ENCODE results near the gene HOMEZ.
"Not testable (repeated sequence)": the region's sequence is repeated elsewhere in the genome, so short reads cannot be mapped to it uniquely, and the experiment has no call there.

HOMEZ gene

GRCh38 chr14:23248601-23249000 lies 37.3 kb downstream of the HOMEZ start:
- no peak for DNase-seq
- H3K4me1 ChIP-seq (ENCODE audit: insufficient read depth, low read length), result no peaks in the 10 kb centered on the region
- H3K36me3 ChIP-seq (ENCODE audit: insufficient read depth, low read length), result no peaks in the 10 kb centered on the region
- TF ChIP-seq CTCF (IDR thresholded peaks at IDR 0.05; ENCODE audit: borderline replicate concordance, extremely low read depth, low read length, poor library complexity, severe bottlenecking) (no peak), EZH2 (IDR thresholded peaks at IDR 0.05; ENCODE audit: borderline replicate concordance, low read depth, low read length, severe bottlenecking) (no peak)
- no peak overlapping the region for H2AFZ ChIP-seq (ENCODE audit: low read depth, low read length)
- no peak overlapping the region for H3K9ac ChIP-seq (ENCODE audit: low read depth, low read length)
- H3K27me3 ChIP-seq (ENCODE audit: insufficient read depth, low read length, poor library complexity), result peaks cover 21% of the 10 kb centered on the region
- ATAC-seq (ENCODE audit: insufficient read depth, low read depth), result no peak
- no peaks in the 10 kb centered on the region for H3K9me3 ChIP-seq (ENCODE audit: insufficient read depth, low read length, severe bottlenecking)
- no peaks in the 10 kb centered on the region for H4K20me1 ChIP-seq (ENCODE audit: insufficient read depth, low read length)
- H3K4me2 ChIP-seq (ENCODE audit: insufficient read depth, low read length), result no peak overlapping the region
- no peak overlapping the region for H3K4me3 ChIP-seq (ENCODE audit: low read depth in 1 of 2, low read length in 2 of 2)
- no peak overlapping the region for H3K27ac ChIP-seq (ENCODE audit: low read length)
- H3K79me2 ChIP-seq (ENCODE audit: insufficient read depth, low read length), result no peaks in the 10 kb centered on the region

GRCh38 chr14:23245282-23245681 lies 40.6 kb downstream of the HOMEZ start:
- H3K27ac ChIP-seq (ENCODE audit: low read length), result no peak overlapping the region
- ATAC-seq (ENCODE audit: insufficient read depth, low read depth), result no peak

GRCh38 chr14:23243066-23243465 lies 42.9 kb downstream of the HOMEZ start:
- DNase-seq (no peak), ATAC-seq (ENCODE audit: insufficient read depth, low read depth) (no peak)
- Histone ChIP-seq H3K4me1 (ENCODE audit: insufficient read depth, low read length) (no peaks in the 10 kb centered on the region), H3K9me3 (ENCODE audit: insufficient read depth, low read length, severe bottlenecking) (no peaks in the 10 kb centered on the region), H3K79me2 (ENCODE audit: insufficient read depth, low read length) (no peaks in the 10 kb centered on the region), H3K4me3 (ENCODE audit: low read depth in 1 of 2, low read length in 2 of 2) (no peak overlapping the region), H2AFZ (ENCODE audit: low read depth, low read length) (no peak overlapping the region), H3K4me2 (ENCODE audit: insufficient read depth, low read length) (no peak overlapping the region), H3K27ac (ENCODE audit: low read length) (no peak overlapping the region), H3K9ac (ENCODE audit: low read depth, low read length) (no peak overlapping the region), H4K20me1 (ENCODE audit: insufficient read depth, low read length) (no peaks in the 10 kb centered on the region), H3K36me3 (ENCODE audit: insufficient read depth, low read length) (no peaks in the 10 kb centered on the region), H3K27me3 (ENCODE audit: insufficient read depth, low read length, poor library complexity) (peaks cover 11% of the 10 kb centered on the region)
- TF ChIP-seq CTCF (IDR thresholded peaks at IDR 0.05; ENCODE audit: borderline replicate concordance, extremely low read depth, low read length, poor library complexity, severe bottlenecking), result no peak

More at GRCh38 chr14:23245282-23245681, 40.6 kb downstream of the HOMEZ start:
- Histone ChIP-seq H3K4me1 (ENCODE audit: insufficient read depth, low read length) (no peaks in the 10 kb centered on the region), H3K4me2 (ENCODE audit: insufficient read depth, low read length) (no peak overlapping the region), H3K27me3 (ENCODE audit: insufficient read depth, low read length, poor library complexity) (peaks cover 14% of the 10 kb centered on the region), H3K36me3 (ENCODE audit: insufficient read depth, low read length) (no peaks in the 10 kb centered on the region), H3K9ac (ENCODE audit: low read depth, low read length) (no peak overlapping the region), H4K20me1 (ENCODE audit: insufficient read depth, low read length) (no peaks in the 10 kb centered on the region), H3K9me3 (ENCODE audit: insufficient read depth, low read length, severe bottlenecking) (no peaks in the 10 kb centered on the region), H3K79me2 (ENCODE audit: insufficient read depth, low read length) (no peaks in the 10 kb centered on the region), H2AFZ (ENCODE audit: low read depth, low read length) (no peak overlapping the region), H3K4me3 (ENCODE audit: low read depth in 1 of 2, low read length in 2 of 2) (no peak overlapping the region)
- no peak for DNase-seq
- TF ChIP-seq CTCF (IDR thresholded peaks at IDR 0.05; ENCODE audit: borderline replicate concordance, extremely low read depth, low read length, poor library complexity, severe bottlenecking), result no peak
- no peak for TF ChIP-seq EZH2 (IDR thresholded peaks at IDR 0.05; ENCODE audit: borderline replicate concordance, low read depth, low read length, severe bottlenecking)

- Histone ChIP-seq H3K27ac (ENCODE audit: low read length) (no peak overlapping the region), H3K9ac (ENCODE audit: low read depth, low read length) (no peak overlapping the region), H3K4me3 (ENCODE audit: low read depth in 1 of 2, low read length in 2 of 2) (no peak overlapping the region), H2AFZ (ENCODE audit: low read depth, low read length) (no peak overlapping the region), H4K20me1 (ENCODE audit: insufficient read depth, low read length) (no peaks in the 10 kb centered on the region), H3K4me2 (ENCODE audit: insufficient read depth, low read length) (no peak overlapping the region), H3K79me2 (ENCODE audit: insufficient read depth, low read length) (no peaks in the 10 kb centered on the region), H3K4me1 (ENCODE audit: insufficient read depth, low read length) (no peaks in the 10 kb centered on the region), H3K9me3 (ENCODE audit: insufficient read depth, low read length, severe bottlenecking) (no peaks in the 10 kb centered on the region), H3K36me3 (ENCODE audit: insufficient read depth, low read length) (no peaks in the 10 kb centered on the region), H3K27me3 (ENCODE audit: insufficient read depth, low read length, poor library complexity) (peaks cover 11% of the 10 kb centered on the region)
- TF ChIP-seq EZH2 (IDR thresholded peaks at IDR 0.05; ENCODE audit: borderline replicate concordance, low read depth, low read length, severe bottlenecking) (no peak), CTCF (IDR thresholded peaks at IDR 0.05; ENCODE audit: borderline replicate concordance, extremely low read depth, low read length, poor library complexity, severe bottlenecking) (no peak)
- DNase-seq (no peak), ATAC-seq (ENCODE audit: insufficient read depth, low read depth) (no peak)
Measured at GRCh38 chr14:23242076-23242475, 43.9 kb downstream of the HOMEZ start.

GRCh38 chr14:23241061-23241715 lies 44.7 kb downstream of the HOMEZ start:
- H3K27ac ChIP-seq (ENCODE audit: low read length); H3K79me2 ChIP-seq (ENCODE audit: insufficient read depth, low read length); H2AFZ ChIP-seq (ENCODE audit: low read depth, low read length); H4K20me1 ChIP-seq (ENCODE audit: insufficient read depth, low read length); H3K9ac ChIP-seq (ENCODE audit: low read depth, low read length); H3K9me3 ChIP-seq (ENCODE audit: insufficient read depth, low read length, severe bottlenecking); H3K4me1 ChIP-seq (ENCODE audit: insufficient read depth, low read length); ATAC-seq (ENCODE audit: insufficient read depth, low read depth); H3K4me2 ChIP-seq (ENCODE audit: insufficient read depth, low read length); H3K4me3 ChIP-seq (ENCODE audit: low read depth in 1 of 2, low read length in 2 of 2); H3K36me3 ChIP-seq (ENCODE audit: insufficient read depth, low read length); DNase-seq: not testable (repeated sequence)
- peaks cover 11% of the 10 kb centered on the region for H3K27me3 ChIP-seq (ENCODE audit: insufficient read depth, low read length, poor library complexity)

All from DND-41 (cell line).